Tibial artery (tissue), 4 donors: Measurements from ENCODE around the gene ACTRT3.

Experiments
- DNase-seq, 2 donors: peaks; one replicate each; pipeline ENCODE4 v3.0.0-alpha.2; 2019
- H3K27ac ChIP-seq, 2 donors: fragments of 200-600 bp; sonication (generic) in 1 of 2; 1 replicate in 1 of 2; 2 replicates in 1 of 2; pipeline ENCODE4 v1.5.1; 2018 to 2019; ENCODE audit warnings: mild to moderate bottlenecking in 1 of 2
- H3K27me3 ChIP-seq, 2 donors: fragments of 200-600 bp; sonication (generic) in 1 of 2; one replicate each; pipeline versions ENCODE4 v1.5.1 to v1.6.0; 2016 to 2019
- H3K36me3 ChIP-seq, 3 donors: fragments of 200-600 bp; sonication (generic) in 2 of 3; one replicate each; pipeline ENCODE4 v1.5.1; 2016 to 2019; ENCODE audit warnings: mild to moderate bottlenecking in 2 of 3
- H3K4me1 ChIP-seq, 4 donors: fragments of 200-600 bp; sonication (generic) in 2 of 4; 1 replicate in 3 of 4; 2 replicates in 1 of 4; pipeline ENCODE4 v1.5.1; 2016 to 2019
- H3K4me3 ChIP-seq, 2 donors: fragments of 200-600 bp; sonication (generic) in 1 of 2; 1 replicate in 1 of 2; 2 replicates in 1 of 2; pipeline ENCODE4 v1.5.1; 2018 to 2019; ENCODE audit warnings: mild to moderate bottlenecking in 2 of 2
- H3K9me3 ChIP-seq, 3 donors: fragments of 200-600 bp; sonication (generic) in 1 of 3; one replicate each; pipeline ENCODE4 v1.5.1; 2016 to 2019
- intact Hi-C: fragments of 100-400 bp; cut with DNase I; formaldehyde crosslinking; loops from one replicate; pipeline ENCODE4 v1.15.0; 2023; ENCODE audit warnings: low total_unique reads
- TF ChIP-seq, protein P1 (sequence below), 2 experiments: fragments of 200-600 bp in 1 of 2; fragments of 450-650 bp in 1 of 2; IDR thresholded peaks; one replicate each; pipeline ENCODE4 v1.5.1; 2017 to 2019; ENCODE audit warnings: antibody characterized with exemption in 2 of 2, mild to moderate bottlenecking in 1 of 2, moderate library complexity in 1 of 2

The ACTRT3 gene

DNA sequence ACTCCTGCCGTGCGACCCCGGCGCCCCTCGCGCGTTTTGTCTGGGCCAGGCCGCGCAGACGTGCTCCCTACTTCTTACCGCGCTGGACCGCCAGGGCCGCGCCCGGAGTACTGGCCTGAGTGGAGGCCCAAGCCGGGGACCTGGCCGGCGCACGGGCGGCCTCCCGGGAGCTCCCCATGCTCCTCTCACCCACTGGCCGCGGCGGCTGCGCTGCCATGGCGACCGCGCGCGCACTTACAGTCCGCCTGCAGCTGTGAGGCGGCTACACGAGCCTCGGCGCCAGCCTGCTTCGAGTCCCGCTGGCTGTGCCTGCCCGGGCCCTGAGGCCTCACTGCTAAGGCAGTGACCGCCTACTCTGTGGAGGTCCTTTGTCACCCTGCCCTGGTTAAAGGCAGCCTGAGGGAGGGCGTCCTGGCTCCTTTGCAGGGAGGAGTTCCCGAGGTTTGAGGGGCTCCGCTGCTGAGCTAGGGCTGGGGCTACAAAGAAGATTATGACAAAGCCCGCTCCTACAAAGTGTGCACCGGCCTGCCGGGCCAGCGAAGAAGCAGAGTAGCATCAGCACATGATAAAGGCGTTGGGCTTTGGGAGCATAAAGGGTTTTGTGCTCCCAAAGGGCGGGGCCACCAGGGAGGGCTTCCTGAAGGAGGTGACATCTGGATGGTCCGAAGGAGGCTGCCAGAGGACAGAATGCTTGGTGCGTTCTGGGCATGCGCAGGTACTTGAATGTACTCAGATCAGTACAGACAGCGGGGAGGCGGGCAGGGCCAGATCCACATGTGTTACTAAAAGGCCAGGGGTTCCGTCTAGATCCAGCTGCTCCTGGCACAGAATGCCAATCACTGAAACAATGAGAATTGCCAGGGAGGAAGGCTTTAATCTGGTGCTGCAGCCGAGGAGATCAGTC lies 43.2 kb upstream of the ACTRT3 start, which contains the start of the genes LRRC34 and LRRIQ4:
LRRC34 (minus strand) TSS at position 573 of the 904 bp plus-strand sequence; CDS start at position 217, 356 bp downstream.
LRRIQ4 (plus strand) TSS at position 539 of the 904 bp plus-strand sequence. CDS start 9,052 bp downstream, outside the sequence.
- peaks cover 0 to 30% (median 10%) of the 10 kb centered on the region in 4 donors for H3K4me1 ChIP-seq
- TF ChIP-seq, protein P1, sequence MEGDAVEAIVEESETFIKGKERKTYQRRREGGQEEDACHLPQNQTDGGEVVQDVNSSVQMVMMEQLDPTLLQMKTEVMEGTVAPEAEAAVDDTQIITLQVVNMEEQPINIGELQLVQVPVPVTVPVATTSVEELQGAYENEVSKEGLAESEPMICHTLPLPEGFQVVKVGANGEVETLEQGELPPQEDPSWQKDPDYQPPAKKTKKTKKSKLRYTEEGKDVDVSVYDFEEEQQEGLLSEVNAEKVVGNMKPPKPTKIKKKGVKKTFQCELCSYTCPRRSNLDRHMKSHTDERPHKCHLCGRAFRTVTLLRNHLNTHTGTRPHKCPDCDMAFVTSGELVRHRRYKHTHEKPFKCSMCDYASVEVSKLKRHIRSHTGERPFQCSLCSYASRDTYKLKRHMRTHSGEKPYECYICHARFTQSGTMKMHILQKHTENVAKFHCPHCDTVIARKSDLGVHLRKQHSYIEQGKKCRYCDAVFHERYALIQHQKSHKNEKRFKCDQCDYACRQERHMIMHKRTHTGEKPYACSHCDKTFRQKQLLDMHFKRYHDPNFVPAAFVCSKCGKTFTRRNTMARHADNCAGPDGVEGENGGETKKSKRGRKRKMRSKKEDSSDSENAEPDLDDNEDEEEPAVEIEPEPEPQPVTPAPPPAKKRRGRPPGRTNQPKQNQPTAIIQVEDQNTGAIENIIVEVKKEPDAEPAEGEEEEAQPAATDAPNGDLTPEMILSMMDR (IDR thresholded peaks at IDR 0.05): peak; percentile 4 to 16
- peak; percentile 74 to 82 for DNase-seq
- H3K36me3 ChIP-seq: no peaks in the 10 kb centered on the region
- H3K4me3 ChIP-seq: peak within 1 kb of the TSS; percentile 64 to 72
- H3K27me3 ChIP-seq: no peaks in the 10 kb centered on the region
- H3K27ac ChIP-seq: peak within 1 kb of the TSS; percentile 78
- H3K9me3 ChIP-seq: peaks cover 0 to 7% (median 0%) of the 10 kb centered on the region in 3 donors
- intact Hi-C loops: no loop called here

DNA sequence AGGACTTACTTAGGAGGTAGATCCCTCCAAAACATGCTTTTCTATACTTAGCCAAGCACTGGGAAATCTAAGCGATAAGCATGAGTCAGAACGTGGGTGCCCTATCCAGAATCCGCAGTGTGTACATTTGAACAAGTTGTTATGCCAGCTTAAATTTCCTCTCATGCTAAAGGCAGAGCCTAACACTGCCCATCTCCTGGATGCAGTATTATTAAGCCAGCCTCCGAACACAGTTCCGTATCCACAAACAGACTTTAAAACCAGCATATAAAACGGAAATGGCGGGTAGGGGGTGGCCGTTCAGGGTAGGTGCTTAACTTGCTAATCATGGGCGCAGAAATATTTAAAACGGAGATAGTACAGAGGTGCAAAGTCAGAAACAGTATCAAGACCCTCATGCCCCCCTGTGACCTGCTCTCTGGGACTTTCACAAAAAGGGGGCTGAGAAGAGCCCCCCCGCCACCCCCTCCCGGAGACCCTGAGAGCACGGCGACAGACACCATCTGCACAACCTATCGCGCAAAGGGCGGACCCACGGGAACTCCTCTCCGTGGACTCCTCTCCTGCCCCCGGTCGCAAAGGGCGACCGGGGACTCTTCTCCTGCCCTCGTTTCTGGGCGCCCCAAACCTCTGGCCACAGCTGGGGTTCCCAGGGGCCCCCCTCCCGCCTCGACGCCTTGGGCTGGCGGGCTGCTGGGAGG lies 42.4 kb upstream of the ACTRT3 start:
- Histone ChIP-seq H3K36me3 (no peaks in the 10 kb centered on the region), H3K27me3 (no peaks in the 10 kb centered on the region), H3K4me3 (peak overlapping the region; percentile 64 to 72), H3K9me3 (peaks cover 0 to 7% (median 0%) of the 10 kb centered on the region in 3 donors), H3K4me1 (peaks cover 0 to 30% (median 10%) of the 10 kb centered on the region in 4 donors), H3K27ac (peak overlapping the region; percentile 78)
- TF ChIP-seq, protein P1 (IDR thresholded peaks at IDR 0.05): no peak
- no peak for DNase-seq
- intact Hi-C loops: no loop called here

- H3K4me3 ChIP-seq: no peak overlapping the region
- H3K27me3 ChIP-seq: no peaks in the 10 kb centered on the region
- H3K27ac ChIP-seq: no peak overlapping the region
- TF ChIP-seq, protein P1 (IDR thresholded peaks at IDR 0.05): no peak
- peaks cover 0 to 4% (median 0%) of the 10 kb centered on the region in 3 donors for H3K36me3 ChIP-seq
- H3K9me3 ChIP-seq: no peaks in the 10 kb centered on the region
- DNase-seq: no peak
- intact Hi-C loops: no loop called here
- H3K4me1 ChIP-seq: peaks cover 0 to 30% (median 10%) of the 10 kb centered on the region in 4 donors
Measured at GRCh38 chr3:169809230-169809795, 40.0 kb upstream of the ACTRT3 start.

- H3K36me3 ChIP-seq: peaks cover 0 to 8% (median 7%) of the 10 kb centered on the region in 3 donors
- no peaks in the 10 kb centered on the region for H3K27me3 ChIP-seq
- no peak overlapping the region for H3K27ac ChIP-seq
- no peak overlapping the region for H3K4me3 ChIP-seq
- H3K9me3 ChIP-seq: no peaks in the 10 kb centered on the region
- TF ChIP-seq, protein P1 (IDR thresholded peaks at IDR 0.05): no peak
- no peak for DNase-seq
- intact Hi-C loops: no loop called here
- H3K4me1 ChIP-seq: no peaks in the 10 kb centered on the region
Measured at GRCh38 chr3:169804681-169805080, 35.3 kb upstream of the ACTRT3 start.

- no peaks in the 10 kb centered on the region for H3K27me3 ChIP-seq
- DNase-seq: no peak
- no peak overlapping the region for H3K4me3 ChIP-seq
- no peaks in the 10 kb centered on the region for H3K9me3 ChIP-seq
- no peak overlapping the region for H3K27ac ChIP-seq
- peaks cover 21 to 29% (median 23%) of the 10 kb centered on the region in 3 donors for H3K36me3 ChIP-seq
- no peaks in the 10 kb centered on the region for H3K4me1 ChIP-seq
- TF ChIP-seq, protein P1 (IDR thresholded peaks at IDR 0.05): no peak
- intact Hi-C loops: no loop called here
Measured at GRCh38 chr3:169792359-169792758, 23.0 kb upstream of the ACTRT3 start.
